ENCODE measurements around the gene ATXN1.

ATXN1 gene

GRCh38 chr6:16805243-16805950 is 44.1 kb upstream of the ATXN1 start:
- Histone ChIP-seq H3K18ac (ENCODE audit: low read length) (no peak overlapping the region), H4K5ac (ENCODE audit: low read length) (no peak overlapping the region), H2BK15ac (replicated peaks; ENCODE audit: low read depth) (no peak overlapping the region), H3K27ac (ENCODE audit: low read depth, low read length) (no peak overlapping the region), H3K36me3 (ENCODE audit: control insufficient read depth, insufficient read depth, low read length) (no peaks in the 10 kb centered on the region), H3K4me2 (ENCODE audit: low read length) (no peak overlapping the region), H3K79me2 (ENCODE audit: control insufficient read depth, insufficient read depth, low read length) (no peaks in the 10 kb centered on the region), H2BK5ac (ENCODE audit: low read length) (no peak overlapping the region), H3K4ac (ENCODE audit: low read depth, low read length) (no peak overlapping the region), H4K8ac (ENCODE audit: low read depth, low read length) (no peak overlapping the region), H3K4me1 (ENCODE audit: control insufficient read depth, low read depth, low read length) (peaks cover 6% of the 10 kb centered on the region), H3K79me1 (ENCODE audit: low read length) (no peaks in the 10 kb centered on the region), H3K23ac (ENCODE audit: low read length) (no peak overlapping the region), H3K27me3 (ENCODE audit: insufficient read depth, low read length, poor library complexity) (no peaks in the 10 kb centered on the region), H3K9ac (ENCODE audit: low read length) (no peak overlapping the region), H2AK5ac (ENCODE audit: low read length) (no peak overlapping the region), H3K56ac (ENCODE audit: low read length) (no peak overlapping the region), H3K4me3 (ENCODE audit: low read length) (no peak overlapping the region), H2BK120ac (ENCODE audit: low read depth, low read length) (no peak overlapping the region)
- WGBS (ENCODE audit: extremely low coverage, insufficient coverage, low lambda C conversion rate): no CpG with 5 or more reads among the region's 5 CpGs
- DNase-seq: peak; percentile 55

DNA sequence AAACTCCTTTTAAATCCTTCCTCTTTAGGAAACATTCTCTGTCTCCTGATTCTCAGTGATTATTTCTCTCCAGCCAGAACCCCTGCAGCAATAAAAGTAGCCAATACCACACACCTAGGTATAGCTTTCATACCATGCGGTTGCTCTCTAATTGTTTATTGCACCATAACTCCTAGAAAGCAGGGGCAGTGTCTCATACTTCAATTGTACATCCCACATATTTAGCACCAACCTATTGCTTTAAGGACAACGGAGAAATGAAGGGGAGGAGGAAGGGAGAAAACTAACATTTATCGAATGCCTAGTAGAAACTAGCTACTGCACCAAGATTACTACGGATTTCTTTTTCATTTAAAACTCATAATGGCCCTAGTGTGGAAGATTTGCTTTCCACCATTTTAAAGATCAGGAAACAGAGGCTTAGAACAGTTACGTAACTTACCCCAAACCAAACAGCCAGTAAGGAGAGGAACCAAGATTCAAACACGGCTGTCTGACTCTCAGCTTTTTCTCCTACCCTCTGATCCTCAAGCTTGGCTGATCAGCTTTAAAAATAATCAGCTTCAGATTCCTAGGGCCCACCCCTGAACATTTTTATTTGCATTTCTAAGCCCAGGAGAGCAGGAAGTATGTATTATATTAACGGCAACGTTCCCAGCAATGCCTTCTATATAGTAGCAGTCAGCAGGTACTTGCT is 43.4 kb upstream of the ATXN1 start:
- no peak overlapping the region for H2BK120ac ChIP-seq (ENCODE audit: low read depth, low read length)
- H3K79me2 ChIP-seq (ENCODE audit: control insufficient read depth, insufficient read depth, low read length): no peaks in the 10 kb centered on the region
- no peaks in the 10 kb centered on the region for H3K36me3 ChIP-seq (ENCODE audit: control insufficient read depth, insufficient read depth, low read length)
- WGBS (ENCODE audit: extremely low coverage, insufficient coverage, low lambda C conversion rate): no CpG with 5 or more reads among the region's 8 CpGs
- no peak overlapping the region for H3K18ac ChIP-seq (ENCODE audit: low read length)
- H3K4ac ChIP-seq (ENCODE audit: low read depth, low read length): no peak overlapping the region
- no peak overlapping the region for H3K4me2 ChIP-seq (ENCODE audit: low read length)
- H3K56ac ChIP-seq (ENCODE audit: low read length): no peak overlapping the region
- H4K5ac ChIP-seq (ENCODE audit: low read length): no peak overlapping the region
- H3K79me1 ChIP-seq (ENCODE audit: low read length): no peaks in the 10 kb centered on the region
- no peak overlapping the region for H3K9ac ChIP-seq (ENCODE audit: low read length)
- DNase-seq: no peak
- H2AK5ac ChIP-seq (ENCODE audit: low read length): no peak overlapping the region
- peaks cover 6% of the 10 kb centered on the region for H3K4me1 ChIP-seq (ENCODE audit: control insufficient read depth, low read depth, low read length)
- H4K8ac ChIP-seq (ENCODE audit: low read depth, low read length): no peak overlapping the region
- no peak overlapping the region for H2BK5ac ChIP-seq (ENCODE audit: low read length)
- no peak overlapping the region for H3K27ac ChIP-seq (ENCODE audit: low read depth, low read length)
- H3K23ac ChIP-seq (ENCODE audit: low read length): no peak overlapping the region
- H2BK15ac ChIP-seq (replicated peaks; ENCODE audit: low read depth): no peak overlapping the region
- H3K27me3 ChIP-seq (ENCODE audit: insufficient read depth, low read length, poor library complexity): no peaks in the 10 kb centered on the region
- no peak overlapping the region for H3K4me3 ChIP-seq (ENCODE audit: low read length)

GRCh38 chr6:16803294-16804200 is 42.3 kb upstream of the ATXN1 start:
- no CpG with 5 or more reads among the region's 24 CpGs for WGBS (ENCODE audit: extremely low coverage, insufficient coverage, low lambda C conversion rate)

GRCh38 chr6:16802071-16802470 is 40.8 kb upstream of the ATXN1 start:
- Histone ChIP-seq H3K4me3 (ENCODE audit: low read length) (no peak overlapping the region), H3K9ac (ENCODE audit: low read length) (no peak overlapping the region), H3K4ac (ENCODE audit: low read depth, low read length) (no peak overlapping the region), H3K56ac (ENCODE audit: low read length) (no peak overlapping the region), H3K4me1 (ENCODE audit: control insufficient read depth, low read depth, low read length) (peaks cover 6% of the 10 kb centered on the region), H3K79me1 (ENCODE audit: low read length) (no peaks in the 10 kb centered on the region), H3K18ac (ENCODE audit: low read length) (no peak overlapping the region), H2BK15ac (replicated peaks; ENCODE audit: low read depth) (peak overlapping the region; percentile 41), H3K79me2 (ENCODE audit: control insufficient read depth, insufficient read depth, low read length) (no peaks in the 10 kb centered on the region), H3K27ac (ENCODE audit: low read depth, low read length) (no peak overlapping the region), H2BK120ac (ENCODE audit: low read depth, low read length) (no peak overlapping the region), H3K36me3 (ENCODE audit: control insufficient read depth, insufficient read depth, low read length) (no peaks in the 10 kb centered on the region), H3K4me2 (ENCODE audit: low read length) (no peak overlapping the region), H3K23ac (ENCODE audit: low read length) (no peak overlapping the region), H3K27me3 (ENCODE audit: insufficient read depth, low read length, poor library complexity) (no peaks in the 10 kb centered on the region), H4K8ac (ENCODE audit: low read depth, low read length) (no peak overlapping the region), H2AK5ac (ENCODE audit: low read length) (no peak overlapping the region), H4K5ac (ENCODE audit: low read length) (no peak overlapping the region), H2BK5ac (ENCODE audit: low read length) (no peak overlapping the region)
- no peak for DNase-seq
- WGBS (ENCODE audit: extremely low coverage, insufficient coverage, low lambda C conversion rate): no CpG with 5 or more reads among the region's 2 CpGs

More at GRCh38 chr6:16803294-16804200, 42.3 kb upstream of the ATXN1 start:
- Histone ChIP-seq H2BK120ac (ENCODE audit: low read depth, low read length) (no peak overlapping the region), H3K4me2 (ENCODE audit: low read length) (peak overlapping the region; percentile 7), H3K9ac (ENCODE audit: low read length) (peak overlapping the region; percentile 12), H3K4ac (ENCODE audit: low read depth, low read length) (no peak overlapping the region), H3K23ac (ENCODE audit: low read length) (peak overlapping the region; percentile 7), H3K27ac (ENCODE audit: low read depth, low read length) (no peak overlapping the region), H2BK5ac (ENCODE audit: low read length) (no peak overlapping the region), H4K8ac (ENCODE audit: low read depth, low read length) (no peak overlapping the region), H3K56ac (ENCODE audit: low read length) (peak overlapping the region; percentile 80), H3K4me1 (ENCODE audit: control insufficient read depth, low read depth, low read length) (peaks cover 6% of the 10 kb centered on the region), H3K79me2 (ENCODE audit: control insufficient read depth, insufficient read depth, low read length) (no peaks in the 10 kb centered on the region), H3K27me3 (ENCODE audit: insufficient read depth, low read length, poor library complexity) (no peaks in the 10 kb centered on the region), H2AK5ac (ENCODE audit: low read length) (no peak overlapping the region), H3K79me1 (ENCODE audit: low read length) (no peaks in the 10 kb centered on the region), H3K18ac (ENCODE audit: low read length) (no peak overlapping the region), H3K36me3 (ENCODE audit: control insufficient read depth, insufficient read depth, low read length) (no peaks in the 10 kb centered on the region), H2BK15ac (replicated peaks; ENCODE audit: low read depth) (no peak overlapping the region), H4K5ac (ENCODE audit: low read length) (no peak overlapping the region), H3K4me3 (ENCODE audit: low read length) (no peak overlapping the region)
- peak; percentile 97 for DNase-seq

GRCh38 chr6:16800942-16801341 is 39.7 kb upstream of the ATXN1 start:
- Histone ChIP-seq H2BK5ac (ENCODE audit: low read length) (no peak overlapping the region), H3K79me2 (ENCODE audit: control insufficient read depth, insufficient read depth, low read length) (no peaks in the 10 kb centered on the region), H3K4me1 (ENCODE audit: control insufficient read depth, low read depth, low read length) (peaks cover 6% of the 10 kb centered on the region), H2BK120ac (ENCODE audit: low read depth, low read length) (no peak overlapping the region), H3K4ac (ENCODE audit: low read depth, low read length) (no peak overlapping the region), H2BK15ac (replicated peaks; ENCODE audit: low read depth) (no peak overlapping the region), H4K5ac (ENCODE audit: low read length) (no peak overlapping the region), H4K8ac (ENCODE audit: low read depth, low read length) (no peak overlapping the region), H3K9ac (ENCODE audit: low read length) (no peak overlapping the region), H3K36me3 (ENCODE audit: control insufficient read depth, insufficient read depth, low read length) (no peaks in the 10 kb centered on the region), H3K79me1 (ENCODE audit: low read length) (no peaks in the 10 kb centered on the region), H2AK5ac (ENCODE audit: low read length) (no peak overlapping the region), H3K18ac (ENCODE audit: low read length) (no peak overlapping the region), H3K23ac (ENCODE audit: low read length) (no peak overlapping the region), H3K4me3 (ENCODE audit: low read length) (no peak overlapping the region), H3K56ac (ENCODE audit: low read length) (no peak overlapping the region), H3K27me3 (ENCODE audit: insufficient read depth, low read length, poor library complexity) (no peaks in the 10 kb centered on the region), H3K27ac (ENCODE audit: low read depth, low read length) (no peak overlapping the region), H3K4me2 (ENCODE audit: low read length) (no peak overlapping the region)
- DNase-seq: no peak
- WGBS (ENCODE audit: extremely low coverage, insufficient coverage, low lambda C conversion rate): no CpG with 5 or more reads among the region's 2 CpGs
